Stimulated activated CD4-positive, alpha-beta T cell treated with anti-CD3 and anti-CD28 coated beads, TNF-alpha, amount 100 ng/mL, for 1 hour (primary cell): ENCODE results near the gene EFHC1.

Experiments used
- DNase-seq, 3 donors: peaks; one replicate each; pipeline ENCODE4 v3.0.0-alpha.2; 2020; ENCODE audit warnings: low read depth in 3 of 3, low spot score in 1 of 3

Gene EFHC1

DNA sequence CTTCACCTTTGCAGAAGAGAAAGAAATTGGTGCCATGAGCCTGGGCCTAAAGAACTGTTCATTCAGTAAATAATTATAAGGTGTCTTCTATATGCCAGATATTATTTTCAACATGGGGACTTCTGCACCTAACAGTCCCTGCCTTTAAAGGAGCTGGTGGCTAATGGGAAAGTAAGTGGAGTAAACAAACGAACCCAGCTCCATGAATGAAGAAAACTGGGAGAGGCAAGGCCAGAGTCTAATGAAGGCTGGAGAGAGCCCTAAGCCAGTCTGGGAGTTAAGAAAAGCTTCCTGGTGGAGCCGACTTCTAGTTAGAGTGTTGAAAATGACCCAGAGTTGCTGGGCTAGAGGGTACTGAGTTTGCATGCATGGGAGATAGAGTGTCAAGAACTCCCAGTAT lies 24.2 kb upstream of the EFHC1 start:
- no peak for DNase-seq

- no peak for DNase-seq
Observed at GRCh38 chr6:52399511-52400312, 20.4 kb upstream of the EFHC1 start.

- DNase-seq, result no peak
Observed at GRCh38 chr6:52400313-52401041, 19.7 kb upstream of the EFHC1 start.

GRCh38 chr6:52403086-52403485 lies 17.1 kb upstream of the EFHC1 start:
- no peak for DNase-seq

- DNase-seq, result no peak
Observed at GRCh38 chr6:52403627-52404026, 16.5 kb upstream of the EFHC1 start.

- DNase-seq, result no peak
Observed at GRCh38 chr6:52405243-52405642, 14.9 kb upstream of the EFHC1 start.

DNA sequence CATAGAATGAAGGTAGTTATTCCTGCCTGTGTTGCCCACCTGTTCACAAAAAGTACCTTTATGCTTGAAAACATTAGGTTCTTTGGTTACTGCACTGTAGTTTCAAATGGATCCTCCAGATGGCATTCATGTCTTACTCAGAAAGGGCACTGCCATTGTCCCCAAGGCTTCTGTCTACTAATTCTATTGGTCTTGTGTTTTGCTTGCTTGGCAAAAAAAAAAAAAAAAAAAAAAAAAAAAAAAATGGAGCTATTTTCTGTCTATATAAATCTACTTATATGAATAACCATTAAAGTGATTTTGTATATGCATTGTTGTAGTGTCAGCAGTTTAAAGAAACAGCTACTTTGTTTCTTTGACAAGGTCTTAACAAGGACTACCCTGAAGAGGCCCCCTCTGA lies 12.7 kb upstream of the EFHC1 start:
- no peak for DNase-seq

- DNase-seq, result no peak
Observed at GRCh38 chr6:52409499-52409898, 10.6 kb upstream of the EFHC1 start.

DNA sequence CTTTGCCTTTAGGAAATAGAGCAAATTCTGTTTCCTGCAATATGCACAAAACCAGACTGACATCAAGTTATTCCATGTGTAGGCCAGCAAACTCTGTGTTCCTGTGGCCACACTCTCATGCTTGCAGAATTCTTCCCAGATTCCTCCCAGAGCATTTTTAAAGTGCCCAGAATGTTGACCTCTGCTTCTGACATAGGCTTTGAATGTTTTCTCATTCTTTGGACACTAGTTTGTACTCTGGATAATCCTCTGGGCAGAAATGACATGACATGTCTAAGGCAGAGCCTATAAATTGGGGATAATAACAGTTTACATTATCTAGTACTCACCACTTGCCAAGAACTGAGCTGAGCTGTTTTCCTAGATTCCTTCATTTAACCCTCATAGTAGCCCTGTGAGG lies 9.2 kb upstream of the EFHC1 start:
- no peak for DNase-seq

GRCh38 chr6:52411911-52412310 lies 8.2 kb upstream of the EFHC1 start:
- no peak for DNase-seq

DNA sequence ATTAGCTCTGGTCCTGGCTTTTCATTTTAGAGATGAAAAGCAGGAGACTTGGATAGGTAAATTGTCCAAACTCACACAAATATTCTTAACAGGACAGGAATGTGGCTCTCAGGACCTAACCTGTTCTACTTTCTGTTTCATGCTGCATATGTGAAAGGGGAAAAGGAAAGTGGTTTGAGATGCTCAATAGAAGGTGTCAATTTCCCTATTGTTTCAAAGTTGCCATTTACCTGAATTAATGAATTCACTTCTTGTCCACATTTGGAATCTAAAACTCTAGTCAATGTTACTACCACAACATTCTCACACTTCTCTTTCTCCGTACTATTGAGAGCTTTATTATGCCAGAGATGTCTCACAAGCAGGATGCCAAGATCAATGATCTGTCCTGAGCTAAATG lies 4.8 kb upstream of the EFHC1 start:
- DNase-seq, result no peak

- DNase-seq, result no peak
Observed at GRCh38 chr6:52415917-52416628, 4.1 kb upstream of the EFHC1 start.

DNA sequence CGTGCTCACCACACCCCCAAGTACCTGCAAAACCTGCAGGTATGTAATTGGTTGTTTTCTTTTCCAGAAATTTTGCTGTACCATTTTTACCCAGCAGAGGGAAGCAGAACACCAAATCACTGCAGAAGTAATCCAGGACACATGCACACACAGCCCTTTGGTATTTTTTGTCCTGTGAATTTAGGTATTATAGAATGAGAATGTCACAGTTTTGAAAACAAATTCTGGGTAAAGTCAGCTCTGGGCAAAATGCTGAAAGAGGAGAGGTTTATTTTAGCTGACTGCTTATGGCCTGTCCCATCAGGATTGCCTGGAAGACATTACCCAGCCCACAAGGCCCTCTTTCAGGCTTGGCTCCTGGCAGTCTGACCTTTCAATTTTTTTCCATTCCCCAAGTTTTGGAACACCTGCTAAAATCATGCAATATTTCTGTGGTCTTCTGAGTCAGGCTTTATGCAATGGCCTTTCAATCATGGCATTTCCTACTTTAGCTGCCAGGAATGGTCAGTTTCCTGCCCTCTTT lies 3.5 kb upstream of the EFHC1 start:
- DNase-seq, result no peak

GRCh38 chr6:52417675-52418111 lies 2.4 kb upstream of the EFHC1 start:
- no peak for DNase-seq

DNA sequence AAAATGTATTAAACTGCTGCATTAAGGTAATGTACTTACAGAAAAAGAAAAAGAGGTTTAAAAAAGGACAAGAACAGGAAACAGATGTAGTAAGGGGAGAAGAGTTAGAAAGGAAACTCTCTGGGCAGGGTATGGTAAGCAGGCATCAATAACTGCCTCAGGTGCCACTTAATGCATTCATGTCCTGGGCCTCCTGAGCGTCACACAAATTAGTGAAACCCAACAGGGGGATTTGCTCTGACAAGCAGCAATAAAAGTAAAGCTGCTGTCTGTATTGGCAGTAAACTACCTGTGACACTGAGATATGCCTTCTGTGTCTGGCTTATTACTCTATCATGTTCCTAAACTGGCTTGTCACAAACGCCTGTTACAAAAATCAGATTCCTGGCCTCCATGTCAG lies 1.5 kb upstream of the EFHC1 start:
- no peak for DNase-seq

DNA sequence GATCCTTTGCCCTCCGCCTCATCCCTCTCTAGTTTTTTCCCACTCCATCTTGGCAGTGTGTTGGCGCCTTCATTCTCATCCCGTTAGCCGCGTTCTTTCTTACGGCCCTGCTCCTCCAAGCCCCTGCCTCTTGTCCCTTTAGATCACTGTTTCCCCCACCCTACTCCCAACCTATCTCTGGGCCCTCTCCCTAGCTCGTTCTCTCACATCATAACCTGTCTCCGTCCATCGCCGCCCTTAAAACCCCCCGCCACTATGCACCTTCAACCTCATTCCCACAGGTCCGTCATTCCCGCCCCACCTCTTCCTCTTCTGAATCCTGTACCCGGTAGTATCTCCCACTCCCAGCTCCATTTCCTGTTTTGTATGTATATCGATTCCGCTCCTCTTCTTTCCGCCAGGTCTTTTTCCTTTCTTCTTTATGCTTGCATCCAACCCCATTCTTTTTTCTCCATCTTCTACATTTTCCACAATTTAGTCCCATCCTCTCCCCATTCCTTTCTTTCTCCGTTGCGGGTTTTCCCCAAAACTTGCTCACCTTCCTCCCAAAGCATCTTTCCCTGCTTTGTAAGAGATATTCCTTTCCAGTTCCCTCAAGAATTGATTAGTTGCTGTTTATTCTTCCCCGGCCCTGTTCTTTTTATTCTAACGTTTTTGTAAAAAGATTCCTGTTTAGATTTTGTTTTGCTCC lies 671 bp downstream of the EFHC1 start:
- DNase-seq, result no peak

GRCh38 chr6:52422156-52422555 lies 2.0 kb downstream of the EFHC1 start:
- no peak for DNase-seq

- no peak for DNase-seq
Observed at GRCh38 chr6:52423448-52423847, 3.3 kb downstream of the EFHC1 start.

DNA sequence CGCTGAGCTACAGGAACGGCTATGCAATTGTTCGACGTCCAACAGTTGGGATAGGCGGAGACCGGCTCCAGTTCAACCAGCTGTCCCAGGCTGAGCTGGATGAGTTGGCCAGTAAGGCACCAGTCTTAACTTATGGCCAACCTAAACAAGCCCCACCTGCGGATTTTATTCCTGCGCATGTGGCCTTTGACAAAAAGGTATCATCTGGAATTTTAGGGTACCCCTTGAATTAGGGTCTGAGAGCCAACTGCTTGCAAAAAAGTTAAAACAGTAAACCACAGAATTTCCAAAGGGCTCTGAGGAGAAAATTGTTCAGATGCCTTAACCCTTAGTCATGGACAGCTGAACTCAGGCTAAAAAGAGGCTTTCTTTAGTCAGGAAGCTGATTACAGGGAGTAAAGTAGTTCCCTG lies 3.8 kb downstream of the EFHC1 start:
- DNase-seq, result no peak

- no peak for DNase-seq
Observed at GRCh38 chr6:52424513-52424912, 4.4 kb downstream of the EFHC1 start.

DNA sequence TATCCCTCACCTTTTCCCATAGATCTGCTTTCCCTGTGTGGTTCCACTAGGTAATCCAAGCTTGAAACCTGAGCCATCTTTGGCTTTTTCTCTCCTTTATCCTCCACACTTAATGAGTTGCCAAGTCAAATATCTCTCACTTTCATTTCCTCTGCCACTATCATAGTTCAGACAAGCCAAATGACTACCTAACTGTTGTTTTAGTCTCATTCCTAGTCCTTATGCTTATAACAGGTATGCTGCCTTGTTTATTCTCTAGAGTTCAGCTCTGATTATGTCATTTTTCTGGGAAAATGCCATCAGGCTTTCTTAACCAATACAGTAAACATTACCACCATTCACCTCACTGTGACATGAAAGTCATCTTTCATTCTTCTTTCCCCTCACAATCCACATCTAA lies 6.5 kb downstream of the EFHC1 start:
- DNase-seq, result no peak
